Prostate gland (tissue), 2 donors: ENCODE results near the gene PGM1.

ENCODE experiments used
- CTCF ChIP-seq, 4 experiments: fragments of 200-600 bp in 2 of 4; fragments of 450-650 bp in 2 of 4; sonication (generic) in 2 of 4; IDR thresholded peaks; 1 replicate in 3 of 4; 2 replicates in 1 of 4; pipeline ENCODE4 v1.5.1; 2016 to 2019; ENCODE audit warnings: antibody characterized with exemption in 4 of 4, mild to moderate bottlenecking in 2 of 4, moderate library complexity in 2 of 4
- POLR2A ChIP-seq: fragments of 450-650 bp; IDR thresholded peaks from one replicate; pipeline ENCODE4 v1.6.1; 2016; ENCODE audit warnings: antibody characterized with exemption, mild to moderate bottlenecking

GRCh38 chr1:63678200-63678599, 85.0 kb downstream of the PGM1 start:
- TF ChIP-seq CTCF (IDR thresholded peaks at IDR 0.05) = no peak
- no peak for TF ChIP-seq POLR2A
